MM.1S (cell line): ENCODE measurements around the gene RIN1.

Experiments
- CTCF ChIP-seq: fragments of 300-600 bp; sonication (generic); IDR thresholded peaks from 2 replicates; pipeline ENCODE4 v1.5.1; 2016; ENCODE audit warnings: antibody characterized with exemption, low read length, mixed read lengths
- EZH2 ChIP-seq: fragments of 300-600 bp; sonication (generic); optimal IDR thresholded peaks from 2 replicates; pipeline ENCODE3; 2017; ENCODE audit warnings: low read depth, mild to moderate bottlenecking, antibody characterized with exemption, low read length, mixed read lengths

GRCh38 chr11:66293352-66293751 lies 42.9 kb downstream of the RIN1 start:
- no peak for TF ChIP-seq CTCF
- no peak for TF ChIP-seq EZH2
